RWPE1 (cell line): ENCODE data around the gene RNF111.

Source experiments
- CTCF ChIA-PET: fragments of 350-600 bp; sonication (Branson Sonifier 250); formaldehyde crosslinking; extraction: SDS; loops from one replicate; lab custom pipeline; 2021; lab: Yijun Ruan, JAX
- POLR2A ChIA-PET: fragments of 400-600 bp; formaldehyde crosslinking; extraction: SDS; loops from one replicate; lab custom pipeline; 2020; ENCODE audit warnings: antibody characterized with exemption; ENCODE audit not compliant: low non-redundant PET; lab: Yijun Ruan, JAX
- DNase-seq: peaks from one replicate; pipeline ENCODE4 v3.0.0; 2012; ENCODE audit warnings: low spot score
- H3K27ac ChIP-seq: fragments of 450-650 bp; 2 replicates; pipeline ENCODE4 v1.5.1; 2017
- CTCF ChIP-seq: fragments of 450-650 bp; conservative IDR thresholded peaks from 2 replicates; pipeline ENCODE4 v1.5.1; 2017; ENCODE audit warnings: low read depth, mild to moderate bottlenecking

The RNF111 gene

GRCh38 chr15:59042041-59042440 lies 54.6 kb downstream of the RNF111 start:
- DNase-seq = no peak
- ChIA-PET CTCF (no interaction called here), POLR2A (no interaction called here)
- no peak overlapping the region for H3K27ac ChIP-seq
- TF ChIP-seq CTCF = no peak

- H3K27ac ChIP-seq = no peak overlapping the region
- ChIA-PET CTCF (interaction anchor here (1.8 kb wide), 1 partner anchor 9 kb away, joined by 10 read pairs; no protein-coding TSS in a partner anchor), POLR2A (no interaction called here)
- DNase-seq = no peak
- TF ChIP-seq CTCF = no peak
Measured at GRCh38 chr15:59048897-59049296, 61.4 kb downstream of the RNF111 start.

GRCh38 chr15:59051873-59052861 lies 64.7 kb downstream of the RNF111 start:
- no peak for TF ChIP-seq CTCF
- CTCF ChIA-PET = interaction anchor here (0.6 to 0.7 kb wide), 2 partner anchors 55 to 930 kb away, joined by 3 to 8 read pairs; no protein-coding TSS in a partner anchor
- no peak for DNase-seq
- H3K27ac ChIP-seq = no peak overlapping the region
- POLR2A ChIA-PET = interaction anchor here (0.7 kb wide), 1 partner anchor 959 kb away, joined by 6 read pairs; no protein-coding TSS in a partner anchor

- ChIA-PET POLR2A (no interaction called here), CTCF (no interaction called here)
- H3K27ac ChIP-seq = no peak overlapping the region
- TF ChIP-seq CTCF = no peak
- DNase-seq = no peak
Measured at GRCh38 chr15:59052915-59053407, 65.5 kb downstream of the RNF111 start.

- TF ChIP-seq CTCF = no peak
- DNase-seq = no peak
- POLR2A ChIA-PET = no interaction called here
- H3K27ac ChIP-seq = no peak overlapping the region
- CTCF ChIA-PET = no interaction called here
Measured at GRCh38 chr15:59053482-59053881, 66.0 kb downstream of the RNF111 start.

- no peak for DNase-seq
- POLR2A ChIA-PET = no interaction called here
- TF ChIP-seq CTCF = no peak
- no peak overlapping the region for H3K27ac ChIP-seq
- CTCF ChIA-PET = interaction anchor here (1.9 kb wide), 1 partner anchor 11 kb away, joined by 10 read pairs; no protein-coding TSS in a partner anchor
Measured at GRCh38 chr15:59059076-59059597, 71.7 kb downstream of the RNF111 start.
